Measurements from ENCODE around the gene ITM2B.
"Not testable (repeated sequence)": the region's sequence is repeated elsewhere in the genome, so short reads cannot be mapped to it uniquely, and the experiment has no call there.

ITM2B gene

GRCh38 chr13:48224701-48225100, 8.3 kb upstream of the ITM2B start:
- no peak for DNase-seq (ENCODE audit: low spot score)

- no peak for DNase-seq (ENCODE audit: low spot score)
These were observed 2.5 kb upstream of the ITM2B start for GRCh38 chr13:48230541-48230940.

GRCh38 chr13:48231080-48231479, 1.9 kb upstream of the ITM2B start:
- no peak for DNase-seq (ENCODE audit: low spot score)

GRCh38 chr13:48231933-48232332, 1.1 kb upstream of the ITM2B start:
- no peak for DNase-seq (ENCODE audit: low spot score)

- no peak for DNase-seq (ENCODE audit: low spot score)
These were observed 473 bp upstream of the ITM2B start for GRCh38 chr13:48232420-48233045.

GRCh38 chr13:48233889-48234488, 983 bp downstream of the ITM2B start:
- DNase-seq (ENCODE audit: low spot score), result no peak

GRCh38 chr13:48234566-48235340, 1.7 kb downstream of the ITM2B start:
- DNase-seq (ENCODE audit: low spot score), result no peak

GRCh38 chr13:48235341-48236135, 2.5 kb downstream of the ITM2B start:
- DNase-seq (ENCODE audit: low spot score), result no peak

GRCh38 chr13:48236528-48237353, 3.7 kb downstream of the ITM2B start:
- DNase-seq (ENCODE audit: low spot score), result no peak

- DNase-seq (ENCODE audit: low spot score), result not testable (repeated sequence)
These were observed 6.4 kb downstream of the ITM2B start for GRCh38 chr13:48239369-48239768.

GRCh38 chr13:48241651-48242050, 8.6 kb downstream of the ITM2B start:
- no peak for DNase-seq (ENCODE audit: low spot score)

GRCh38 chr13:48242677-48243076, 9.7 kb downstream of the ITM2B start:
- no peak for DNase-seq (ENCODE audit: low spot score)

GRCh38 chr13:48244159-48244558, 11.2 kb downstream of the ITM2B start:
- DNase-seq (ENCODE audit: low spot score), result no peak

GRCh38 chr13:48246102-48246501, 13.1 kb downstream of the ITM2B start:
- no peak for DNase-seq (ENCODE audit: low spot score)

GRCh38 chr13:48249018-48249417, 16.0 kb downstream of the ITM2B start:
- no peak for DNase-seq (ENCODE audit: low spot score)

- DNase-seq (ENCODE audit: low spot score), result no peak
These were observed 18.6 kb downstream of the ITM2B start for GRCh38 chr13:48251611-48252081.

GRCh38 chr13:48252176-48252575, 19.2 kb downstream of the ITM2B start:
- DNase-seq (ENCODE audit: low spot score), result no peak

- no peak for DNase-seq (ENCODE audit: low spot score)
These were observed 20.8 kb downstream of the ITM2B start for GRCh38 chr13:48253849-48254248.

GRCh38 chr13:48255090-48255489, 22.1 kb downstream of the ITM2B start:
- no peak for DNase-seq (ENCODE audit: low spot score)

- DNase-seq (ENCODE audit: low spot score), result no peak
These were observed 22.9 kb downstream of the ITM2B start for GRCh38 chr13:48255954-48256353.

- no peak for DNase-seq (ENCODE audit: low spot score)
These were observed 25.0 kb downstream of the ITM2B start for GRCh38 chr13:48258002-48258401.

- no peak for DNase-seq (ENCODE audit: low spot score)
These were observed 25.4 kb downstream of the ITM2B start for GRCh38 chr13:48258430-48258829.
